Activated T-cell treated with anti-CD3 and anti-CD28 coated beads, Interleukin-2, amount 50 U/mL, for 24 hours (primary cell): ENCODE results near the gene ZNF665.
"Not testable (repeated sequence)": the region's sequence is repeated elsewhere in the genome, so short reads cannot be mapped to it uniquely, and the experiment has no call there.

Experiments
- DNase-seq: peaks from one replicate; pipeline ENCODE4 v3.0.0-alpha.2; 2020
- H3K27ac Mint-ChIP-seq: 2 replicates; pipeline ENCODE4 v1.8.0; 2020; ENCODE audit warnings: mild to moderate bottlenecking, mixed read lengths
- H3K27me3 Mint-ChIP-seq: 2 replicates; pipeline ENCODE4 v1.8.0; 2020; ENCODE audit warnings: mixed read lengths
- H3K36me3 Mint-ChIP-seq: 2 replicates; pipeline ENCODE4 v1.8.0; 2020; ENCODE audit warnings: low read depth, mixed read lengths
- H3K4me1 Mint-ChIP-seq: 2 replicates; pipeline ENCODE4 v1.8.0; 2020; ENCODE audit warnings: low read depth, mixed read lengths
- H3K4me3 Mint-ChIP-seq: 2 replicates; pipeline ENCODE4 v1.8.0; 2020; ENCODE audit warnings: mild to moderate bottlenecking, moderate library complexity, mixed read lengths
- H3K9me3 Mint-ChIP-seq: 2 replicates; pipeline ENCODE4 v1.8.0; 2020; ENCODE audit warnings: mixed read lengths

Gene ZNF665

DNA sequence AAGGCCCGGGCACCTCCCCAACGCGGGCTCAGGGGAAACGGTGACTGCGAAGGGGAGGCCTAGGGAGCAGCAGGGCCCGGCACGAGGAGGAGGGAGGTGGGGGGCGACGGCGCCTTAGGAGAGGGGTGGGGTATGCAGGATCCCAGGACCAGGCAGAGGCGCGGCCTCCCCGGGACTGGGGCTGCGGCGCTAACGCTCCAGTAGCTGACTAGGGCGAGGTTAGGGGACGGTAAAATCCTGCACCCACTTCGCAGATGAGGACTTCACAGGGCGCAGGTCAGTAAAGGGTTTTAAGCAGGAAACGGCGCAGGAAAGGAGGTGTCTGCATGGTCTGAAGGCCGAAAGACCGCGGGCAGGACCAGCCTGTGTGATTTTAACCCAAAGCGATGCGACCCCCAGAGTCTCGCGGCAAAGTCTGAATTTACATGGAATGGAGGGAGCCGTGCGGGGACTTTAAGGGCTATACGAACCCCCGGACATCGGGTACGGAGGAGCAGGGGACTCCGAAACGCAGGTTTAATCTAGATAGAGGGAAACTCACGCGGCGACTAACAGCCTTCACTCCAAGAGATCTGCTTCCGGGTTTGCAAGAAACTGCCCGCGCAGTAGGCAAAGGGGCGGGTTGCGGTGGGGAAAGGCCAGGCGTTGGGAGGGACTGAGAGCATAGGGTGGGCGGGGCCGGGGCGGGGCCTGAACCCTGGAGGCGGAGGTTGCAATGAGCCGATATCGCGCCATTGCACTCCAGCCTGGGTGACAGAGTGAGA lies at the start of gene ZNF665:
Gene ZNF665 (minus strand): TSS at position 588 of the 764 bp plus-strand sequence. CDS start 10,460 bp downstream, outside the sequence.
- H3K27ac Mint-ChIP-seq = peak within 1 kb of the TSS; percentile 88
- peak within 1 kb of the TSS; percentile 88 for H3K4me3 Mint-ChIP-seq
- H3K27me3 Mint-ChIP-seq = peaks cover 8% of the 10 kb centered on the region
- peak; percentile 82 for DNase-seq
- H3K4me1 Mint-ChIP-seq = peaks cover 34% of the 10 kb centered on the region
- H3K36me3 Mint-ChIP-seq = peaks cover 58% of the 10 kb centered on the region
- H3K9me3 Mint-ChIP-seq = peaks cover 49% of the 10 kb centered on the region

DNA sequence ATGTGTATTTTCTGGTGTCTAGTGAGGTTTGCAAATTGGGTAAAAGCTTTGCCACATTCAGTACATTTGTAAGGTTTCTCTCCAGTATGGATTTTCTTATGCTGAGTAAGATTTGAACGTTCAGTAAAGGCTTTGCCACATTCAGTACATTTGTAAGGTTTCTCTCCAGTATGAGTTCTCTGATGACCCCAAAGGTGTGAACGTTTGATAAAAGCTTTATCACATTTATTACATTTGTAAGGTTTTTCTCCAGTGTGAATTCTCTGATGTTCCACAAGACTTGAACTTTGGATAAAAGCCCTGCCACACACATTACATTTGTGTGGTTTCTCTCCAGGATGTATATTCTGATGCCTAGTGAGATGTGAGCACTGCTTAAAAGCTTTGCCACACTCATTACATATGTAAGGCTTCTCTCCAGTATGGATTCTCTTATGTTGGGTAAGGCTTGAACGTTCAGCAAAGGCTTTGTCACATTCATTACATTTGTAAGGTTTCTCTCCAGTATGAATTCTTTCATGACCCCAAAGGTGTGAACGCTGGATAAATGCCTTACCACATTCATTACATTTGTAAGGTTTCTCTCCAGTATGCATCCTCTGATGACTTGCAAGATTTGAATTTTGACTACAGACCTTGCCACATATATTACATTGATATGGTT lies 44.1 kb upstream of the ZNF665 start:
- DNase-seq = no peak
- Mint-ChIP-seq H3K9me3 (peaks cover 65% of the 10 kb centered on the region), H3K36me3 (peaks cover 81% of the 10 kb centered on the region), H3K4me1 (no peaks in the 10 kb centered on the region), H3K4me3 (no peak overlapping the region), H3K27me3 (no peaks in the 10 kb centered on the region), H3K27ac (no peak overlapping the region)

DNA sequence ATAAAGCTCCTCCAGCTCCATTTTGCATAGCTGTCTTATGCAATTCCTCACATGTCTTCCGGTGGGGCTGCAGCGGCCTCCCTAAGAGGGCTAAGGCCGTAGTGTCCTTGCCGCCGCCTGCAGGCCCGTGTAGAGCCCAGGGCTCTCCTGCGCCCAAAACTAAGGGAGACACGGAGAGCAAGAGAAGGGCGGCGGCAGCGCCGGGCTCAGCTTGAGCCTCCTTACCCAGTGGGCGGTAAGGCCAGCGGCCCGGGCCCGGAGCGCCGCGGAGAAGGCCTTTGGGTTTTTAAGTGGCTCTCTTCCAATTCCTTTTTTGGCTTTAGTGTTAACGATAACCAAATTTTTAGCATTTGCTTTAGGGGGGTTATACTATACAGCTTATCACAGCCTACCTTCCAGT lies 31.4 kb upstream of the ZNF665 start:
- Mint-ChIP-seq H3K27ac (no peak overlapping the region), H3K27me3 (no peaks in the 10 kb centered on the region), H3K9me3 (peaks cover 44% of the 10 kb centered on the region), H3K4me3 (no peak overlapping the region), H3K36me3 (peaks cover 35% of the 10 kb centered on the region), H3K4me1 (no peaks in the 10 kb centered on the region)
- DNase-seq = no peak

DNA sequence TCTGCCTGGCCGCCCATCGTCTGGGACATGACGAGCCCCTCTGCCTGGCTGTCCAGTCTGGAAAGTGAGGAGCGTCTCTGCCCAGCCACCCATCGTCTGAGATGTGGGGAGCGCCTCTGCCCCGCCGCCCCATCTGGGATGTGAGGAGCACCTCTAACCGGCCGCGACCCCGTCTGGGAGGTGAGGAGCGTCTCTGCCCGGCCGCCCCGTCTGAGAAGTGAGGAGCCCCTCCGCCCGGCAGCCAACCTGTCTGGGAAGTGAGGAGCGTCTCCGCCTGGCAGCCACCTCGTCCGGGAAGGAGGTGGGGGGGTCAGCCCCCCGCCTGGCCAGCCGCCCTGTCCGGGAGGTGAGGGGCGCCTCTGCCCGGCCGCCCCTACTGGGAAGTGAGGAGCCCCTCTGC lies 29.6 kb upstream of the ZNF665 start:
- H3K9me3 Mint-ChIP-seq = peaks cover 45% of the 10 kb centered on the region
- not testable (repeated sequence) for H3K27ac Mint-ChIP-seq, H3K27me3 Mint-ChIP-seq, H3K4me3 Mint-ChIP-seq, DNase-seq, H3K4me1 Mint-ChIP-seq
- H3K36me3 Mint-ChIP-seq = peaks cover 41% of the 10 kb centered on the region

DNA sequence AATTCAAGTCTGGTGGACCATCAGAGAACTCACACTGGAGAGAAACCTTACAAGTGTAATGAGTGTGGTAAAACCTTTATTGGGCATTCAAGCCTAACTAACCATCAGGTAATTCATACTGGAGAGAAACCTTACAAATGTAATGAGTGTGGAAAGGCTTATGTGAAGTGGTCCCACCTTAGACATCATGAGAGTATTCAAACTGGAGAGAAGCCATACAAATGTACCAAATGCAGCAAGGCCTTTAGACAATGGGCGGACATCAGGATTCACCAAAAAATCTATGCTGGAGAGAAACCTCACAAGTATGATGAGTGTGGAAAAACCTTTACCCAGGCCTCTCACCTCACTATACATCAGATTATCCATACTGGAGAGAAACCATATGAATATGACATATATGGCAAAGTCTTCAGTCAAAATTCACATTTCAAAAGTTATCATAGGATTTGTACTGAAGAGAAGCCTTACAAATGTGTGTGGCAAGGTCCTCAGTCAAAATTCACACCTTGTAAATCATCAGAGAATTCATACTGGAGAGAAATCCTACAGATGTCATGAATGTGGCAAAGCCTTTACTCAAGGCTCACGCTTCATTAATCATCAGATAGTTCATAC lies 19.7 kb upstream of the ZNF665 start:
- H3K4me3 Mint-ChIP-seq = no peak overlapping the region
- peaks cover 61% of the 10 kb centered on the region for H3K9me3 Mint-ChIP-seq
- no peak for DNase-seq
- no peaks in the 10 kb centered on the region for H3K4me1 Mint-ChIP-seq
- peaks cover 77% of the 10 kb centered on the region for H3K36me3 Mint-ChIP-seq
- H3K27ac Mint-ChIP-seq = no peak overlapping the region
- H3K27me3 Mint-ChIP-seq = no peaks in the 10 kb centered on the region

DNA sequence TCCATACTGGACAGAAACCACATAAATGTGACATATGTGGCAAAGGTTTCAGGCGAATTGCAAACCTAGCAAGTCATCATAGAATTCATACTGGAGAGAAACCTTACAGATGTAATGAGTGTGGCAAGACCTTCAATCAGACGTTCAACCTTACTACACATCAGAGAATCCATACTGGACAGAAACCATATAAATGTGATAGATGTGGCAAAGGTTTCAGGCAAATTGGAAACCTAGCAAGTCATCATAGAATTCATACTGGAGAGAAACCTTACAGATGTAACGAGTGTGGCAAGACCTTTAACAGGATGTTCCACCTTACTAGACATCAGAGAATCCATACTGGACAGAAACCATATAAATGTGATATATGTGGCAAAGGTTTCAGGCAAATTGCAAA lies 18.4 kb upstream of the ZNF665 start:
- not testable (repeated sequence) for H3K4me3 Mint-ChIP-seq, H3K4me1 Mint-ChIP-seq, H3K27ac Mint-ChIP-seq, DNase-seq, H3K27me3 Mint-ChIP-seq
- peaks cover 70% of the 10 kb centered on the region for H3K9me3 Mint-ChIP-seq
- H3K36me3 Mint-ChIP-seq = peaks cover 87% of the 10 kb centered on the region

DNA sequence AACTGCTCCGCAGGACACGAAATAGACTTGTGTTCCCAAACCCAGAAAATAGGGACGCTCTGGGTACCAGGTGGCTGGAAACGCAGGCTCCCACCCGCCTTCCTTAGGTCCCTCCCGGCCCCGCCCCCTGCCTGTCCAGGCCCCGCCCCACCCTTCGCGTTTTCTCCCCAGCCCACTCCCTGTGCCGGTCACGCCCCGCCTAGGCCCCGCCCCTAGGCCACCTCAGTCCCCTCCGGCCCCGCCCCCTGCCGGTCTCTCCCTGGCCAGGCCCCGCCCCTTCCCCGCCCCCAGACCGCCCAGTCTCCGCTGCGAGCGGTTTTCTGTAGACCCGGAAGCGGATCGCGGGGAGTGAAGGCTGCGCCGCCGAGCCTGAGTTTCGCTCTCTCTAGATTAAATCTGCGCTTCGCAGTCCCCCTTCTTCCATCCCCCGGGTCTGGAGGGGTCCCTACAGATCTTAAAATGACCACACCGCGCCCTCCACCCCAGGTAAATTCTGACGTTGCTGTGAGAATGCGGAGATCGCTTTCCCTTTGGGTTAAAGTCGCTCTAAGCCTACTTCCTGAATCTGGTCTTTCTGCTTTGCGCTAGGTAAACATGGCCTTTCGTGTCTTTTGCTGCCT lies 3.7 kb upstream of the ZNF665 start:
- Mint-ChIP-seq H3K4me3 (peak overlapping the region; percentile 92), H3K4me1 (peaks cover 34% of the 10 kb centered on the region), H3K27ac (peak overlapping the region; percentile 93), H3K36me3 (peaks cover 75% of the 10 kb centered on the region), H3K27me3 (peaks cover 8% of the 10 kb centered on the region), H3K9me3 (peaks cover 55% of the 10 kb centered on the region)
- DNase-seq = peak; percentile 93

DNA sequence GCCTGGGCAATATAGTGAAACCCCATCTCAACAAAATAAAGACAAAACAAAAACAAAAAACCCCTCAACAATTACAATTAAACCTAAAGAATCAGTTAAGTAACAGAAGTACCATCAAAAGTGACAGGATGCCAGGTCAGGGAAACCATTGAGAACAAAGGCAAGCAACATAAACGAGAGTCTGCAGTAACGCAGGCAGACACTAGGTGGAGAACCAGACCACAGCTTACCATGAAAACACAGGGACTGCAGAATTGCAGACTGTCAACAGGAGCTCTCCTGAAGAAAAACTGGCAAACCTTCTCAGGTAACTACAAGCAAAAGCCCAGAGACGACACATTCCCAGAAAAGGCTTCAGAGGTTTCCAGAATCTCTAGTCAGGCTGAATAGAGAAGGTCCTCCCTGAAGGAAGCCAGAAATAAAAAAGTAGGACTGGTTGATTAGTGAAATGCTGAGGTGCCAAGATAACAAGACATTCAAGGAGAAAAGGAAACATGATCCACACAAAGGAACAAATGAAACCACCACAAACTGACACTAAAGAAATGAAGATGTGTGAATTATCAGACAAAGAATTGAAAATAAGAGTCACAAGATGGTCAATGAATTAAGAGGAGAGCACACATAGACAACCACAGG lies 2.2 kb upstream of the ZNF665 start:
- Mint-ChIP-seq H3K4me1 (peaks cover 34% of the 10 kb centered on the region), H3K27ac (no peak overlapping the region), H3K9me3 (peaks cover 58% of the 10 kb centered on the region), H3K36me3 (peaks cover 74% of the 10 kb centered on the region), H3K27me3 (peaks cover 8% of the 10 kb centered on the region), H3K4me3 (no peak overlapping the region)
- peak; percentile 75 for DNase-seq

DNA sequence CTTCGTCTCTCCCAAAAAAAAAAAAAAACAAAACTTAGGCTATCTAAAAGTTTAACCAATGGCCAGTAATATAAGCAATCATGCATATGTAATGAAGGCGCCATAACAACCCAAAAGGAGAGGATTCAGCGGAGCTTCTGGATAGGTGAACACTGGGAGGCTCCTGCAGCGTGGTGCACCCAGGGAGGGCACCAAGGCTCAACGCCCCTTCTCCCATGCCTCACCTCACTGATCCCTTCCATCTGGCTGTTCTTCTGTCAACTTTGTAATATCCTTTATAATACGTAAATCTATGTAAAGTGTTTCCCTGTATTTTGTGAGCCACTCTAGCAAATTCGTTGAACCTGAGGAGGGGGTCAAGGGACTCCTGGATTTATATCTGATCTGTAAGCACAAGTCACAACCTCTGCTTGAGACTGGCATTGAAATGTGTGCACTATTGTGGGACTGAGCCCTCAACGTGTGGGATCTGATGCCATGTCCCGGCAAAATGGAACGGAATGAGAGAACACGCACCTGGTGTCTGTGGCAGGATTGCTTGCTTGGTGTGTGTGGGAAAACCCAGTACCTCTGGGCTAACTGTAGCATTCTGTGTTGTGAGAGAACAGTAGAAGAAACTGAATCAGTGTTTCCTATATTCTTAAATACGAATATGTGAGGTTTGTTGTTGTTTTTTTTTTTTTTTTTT lies 521 bp upstream of the ZNF665 start:
- no peak for DNase-seq
- Mint-ChIP-seq H3K4me1 (peaks cover 34% of the 10 kb centered on the region), H3K27me3 (peaks cover 8% of the 10 kb centered on the region), H3K9me3 (peaks cover 49% of the 10 kb centered on the region), H3K36me3 (peaks cover 65% of the 10 kb centered on the region), H3K27ac (no peak overlapping the region), H3K4me3 (peak overlapping the region; percentile 88)

DNA sequence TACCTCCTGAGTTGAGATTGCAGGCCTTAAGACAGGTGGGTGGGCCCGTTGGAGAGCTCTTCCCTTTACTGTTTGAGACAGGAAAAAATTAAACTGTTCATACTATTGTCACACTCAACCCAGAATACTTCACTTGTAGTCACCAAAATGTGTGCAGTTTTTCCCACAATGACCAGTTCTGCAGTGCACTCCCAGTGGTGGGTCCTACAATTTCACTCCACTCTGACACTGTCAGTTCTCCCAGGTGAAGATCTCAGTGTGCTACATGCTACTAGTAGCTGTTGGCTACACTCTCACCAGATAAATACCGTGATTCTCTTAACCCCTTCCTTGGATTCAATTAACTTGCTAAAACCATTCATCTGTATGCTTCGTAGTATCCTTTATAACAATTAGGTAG lies 2.9 kb downstream of the ZNF665 start:
- no peak overlapping the region for H3K27ac Mint-ChIP-seq
- H3K9me3 Mint-ChIP-seq = peaks cover 35% of the 10 kb centered on the region
- peaks cover 22% of the 10 kb centered on the region for H3K4me1 Mint-ChIP-seq
- H3K4me3 Mint-ChIP-seq = no peak overlapping the region
- DNase-seq = no peak
- peaks cover 8% of the 10 kb centered on the region for H3K27me3 Mint-ChIP-seq
- H3K36me3 Mint-ChIP-seq = peaks cover 50% of the 10 kb centered on the region

DNA sequence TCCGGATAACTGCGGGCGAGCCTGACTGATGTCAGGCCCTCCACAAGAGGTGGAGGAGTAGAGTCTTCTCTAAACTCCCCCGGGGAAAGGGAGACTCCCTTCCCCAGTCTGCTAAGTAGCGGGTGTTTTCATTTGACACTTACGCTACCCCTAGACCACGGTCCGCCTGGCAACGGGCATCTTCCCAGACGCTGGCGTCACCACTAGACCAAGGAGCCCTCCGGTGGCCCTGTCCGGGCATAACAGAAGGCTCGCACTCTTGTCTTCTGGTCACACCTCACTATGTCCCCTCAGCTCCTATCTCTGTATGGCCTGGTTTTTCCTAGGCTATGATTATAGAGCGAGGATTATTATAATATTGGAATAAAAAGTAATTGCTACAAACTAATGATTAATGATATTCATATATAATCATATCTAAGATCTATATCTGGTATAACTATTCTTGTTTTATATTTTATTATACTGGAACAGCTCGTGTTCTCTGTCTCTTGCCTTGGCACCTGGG lies 3.4 kb downstream of the ZNF665 start:
- Mint-ChIP-seq H3K36me3 (peaks cover 50% of the 10 kb centered on the region), H3K9me3 (peaks cover 35% of the 10 kb centered on the region), H3K4me1 (peaks cover 20% of the 10 kb centered on the region)
- not testable (repeated sequence) for H3K4me3 Mint-ChIP-seq, DNase-seq, H3K27ac Mint-ChIP-seq, H3K27me3 Mint-ChIP-seq

DNA sequence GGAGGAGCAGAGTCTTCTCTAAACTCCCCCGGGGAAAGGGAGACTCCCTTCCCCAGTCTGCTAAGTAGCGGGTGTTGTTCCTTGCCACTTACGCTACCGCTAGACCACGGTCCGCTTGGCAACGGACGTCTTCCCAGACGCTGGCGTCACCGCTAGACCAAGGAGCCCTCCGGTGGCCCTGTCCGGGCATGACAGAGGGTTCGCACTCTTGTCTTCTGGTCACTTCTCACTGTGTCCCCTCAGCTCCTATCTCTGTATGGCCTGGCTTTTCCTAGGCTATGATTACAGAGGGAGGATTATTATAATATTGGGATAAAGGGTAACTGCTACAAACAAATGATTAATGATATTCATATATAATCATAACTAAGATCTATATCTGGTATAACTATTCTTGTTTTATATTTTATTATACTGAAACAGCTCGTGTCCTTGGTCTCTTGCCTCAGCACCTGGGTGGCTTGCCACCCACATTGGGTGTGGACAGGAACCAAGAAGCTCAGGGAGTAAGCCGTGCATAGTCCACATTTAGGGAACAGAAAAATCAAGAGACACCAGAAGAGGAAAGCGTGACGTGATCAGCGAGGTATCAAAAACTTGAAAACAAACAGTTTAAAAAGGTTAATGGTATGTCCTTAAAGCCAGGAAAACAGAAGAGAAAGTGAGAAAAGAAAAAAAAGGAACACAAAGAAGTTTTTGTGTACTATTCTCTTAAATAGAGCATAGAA lies 7.8 kb downstream of the ZNF665 start:
- H3K9me3 Mint-ChIP-seq = peaks cover 20% of the 10 kb centered on the region
- not testable (repeated sequence) for H3K4me1 Mint-ChIP-seq, H3K27ac Mint-ChIP-seq, DNase-seq, H3K27me3 Mint-ChIP-seq, H3K4me3 Mint-ChIP-seq
- peaks cover 49% of the 10 kb centered on the region for H3K36me3 Mint-ChIP-seq

DNA sequence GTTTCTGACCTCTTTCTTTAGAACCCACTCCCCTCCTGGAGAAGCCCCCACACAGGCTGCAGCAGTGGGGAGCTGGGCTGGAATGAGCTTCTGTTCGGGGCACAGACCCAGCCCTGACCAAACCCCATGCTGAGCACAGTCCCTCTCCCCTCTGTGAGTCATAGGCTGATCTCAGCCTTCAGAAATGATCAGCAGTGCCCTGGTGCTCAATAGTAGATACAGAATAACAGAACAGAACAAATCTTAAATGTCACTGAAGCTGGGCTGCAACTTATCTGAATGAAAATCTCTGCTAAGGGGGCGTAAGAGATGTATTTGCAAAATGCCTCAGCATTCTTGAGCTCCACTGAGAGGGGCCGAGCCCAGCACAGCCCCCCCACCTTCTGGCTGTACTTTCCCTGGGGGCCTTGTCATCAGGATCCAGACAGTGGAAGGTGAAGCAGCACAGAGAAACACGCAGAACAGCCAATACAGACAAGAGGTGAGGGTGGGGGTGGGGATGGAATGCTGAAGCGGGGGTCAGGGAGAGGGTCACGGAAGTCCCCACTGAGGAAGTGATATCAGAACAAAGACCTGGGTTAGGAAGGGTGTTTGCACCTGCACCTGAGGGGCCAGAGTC lies 9.9 kb downstream of the ZNF665 start:
- peaks cover 26% of the 10 kb centered on the region for H3K9me3 Mint-ChIP-seq
- no peak for DNase-seq
- no peak overlapping the region for H3K4me3 Mint-ChIP-seq
- H3K27ac Mint-ChIP-seq = no peak overlapping the region
- peaks cover 58% of the 10 kb centered on the region for H3K36me3 Mint-ChIP-seq
- H3K4me1 Mint-ChIP-seq = no peaks in the 10 kb centered on the region
- H3K27me3 Mint-ChIP-seq = no peaks in the 10 kb centered on the region
